ENCODE measurements around the gene EFNB2.

GRCh38 chr13:106445996-106446395, 89.5 kb downstream of the EFNB2 start:
- no peak for TF ChIP-seq POLR2A (IDR thresholded peaks at IDR 0.05; ENCODE audit: extremely low read depth, insufficient read length)
- no peak for TF ChIP-seq CTCF (IDR thresholded peaks at IDR 0.05; ENCODE audit: low read depth, low read length)

Data from NB4 (cell line).